Fibroblast of lung (primary cell): ENCODE data around the gene BCL2L11.

Source experiments
- CTCF ChIP-seq, 2 donors: IDR thresholded peaks in 1 of 2; conservative IDR thresholded peaks in 1 of 2; 1 replicate in 1 of 2; 2 replicates in 1 of 2; pipeline ENCODE4 v1.5.1; 2011 to 2012; ENCODE audit warnings: low read length in 2 of 2, control low read depth in 1 of 2, inconsistent platforms in 1 of 2, low read depth in 1 of 2, mild to moderate bottlenecking in 1 of 2
- EZH2 ChIP-seq: IDR thresholded peaks from 2 replicates; pipeline ENCODE4 v1.5.1; 2012; ENCODE audit warnings: low read length, control low read depth, mild to moderate bottlenecking; ENCODE audit errors: missing control alignments

GRCh38 chr2:111176867-111177266 lies 56.2 kb downstream of the BCL2L11 start:
- TF ChIP-seq EZH2 = no peak
- no peak for TF ChIP-seq CTCF (conservative IDR thresholded peaks at IDR 0.05 in 1 of 2, IDR thresholded peaks at IDR 0.05 in 1 of 2; ENCODE audit: low read depth in 1 of 2, low read length in 2 of 2)
